Erythroblast (primary cell): Measurements from ENCODE around the gene CSRP2.

ENCODE experiments used
- GATA1 ChIP-seq: IDR thresholded peaks from 2 replicates; pipeline ENCODE4 v1.6.1; 2011; ENCODE audit warnings: low read depth, mild to moderate bottlenecking, control low read depth, low read length, moderate library complexity
- POLR2A ChIP-seq: IDR thresholded peaks from 2 replicates; pipeline ENCODE4 v1.6.1; 2011; ENCODE audit warnings: mild to moderate bottlenecking, low read length

- no peak for TF ChIP-seq POLR2A
- no peak for TF ChIP-seq GATA1
These were observed 23.0 kb upstream of the CSRP2 start for GRCh38 chr12:76901628-76902380.
